GM19193 (cell line): ENCODE measurements around the gene ACTL8.

ENCODE experiments used
- POLR2A ChIP-seq: IDR thresholded peaks from 4 replicates; pipeline ENCODE4 v1.6.1; 2011; ENCODE audit not compliant: insufficient read depth, insufficient read length; ENCODE audit errors: extremely low read depth

The ACTL8 gene, protein sequence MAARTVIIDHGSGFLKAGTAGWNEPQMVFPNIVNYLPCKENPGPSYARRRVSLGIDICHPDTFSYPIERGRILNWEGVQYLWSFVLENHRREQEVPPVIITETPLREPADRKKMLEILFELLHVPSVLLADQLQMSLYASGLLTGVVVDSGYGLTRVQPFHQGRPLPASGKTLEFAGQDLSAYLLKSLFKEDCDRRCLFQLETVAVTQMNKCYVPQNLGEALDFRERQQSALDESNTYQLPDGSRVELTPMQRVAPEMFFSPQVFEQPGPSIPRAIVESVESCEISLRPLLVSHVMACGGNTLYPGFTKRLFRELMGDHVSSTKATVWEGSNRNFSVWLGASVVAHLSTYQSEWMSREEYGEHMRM

DNA sequence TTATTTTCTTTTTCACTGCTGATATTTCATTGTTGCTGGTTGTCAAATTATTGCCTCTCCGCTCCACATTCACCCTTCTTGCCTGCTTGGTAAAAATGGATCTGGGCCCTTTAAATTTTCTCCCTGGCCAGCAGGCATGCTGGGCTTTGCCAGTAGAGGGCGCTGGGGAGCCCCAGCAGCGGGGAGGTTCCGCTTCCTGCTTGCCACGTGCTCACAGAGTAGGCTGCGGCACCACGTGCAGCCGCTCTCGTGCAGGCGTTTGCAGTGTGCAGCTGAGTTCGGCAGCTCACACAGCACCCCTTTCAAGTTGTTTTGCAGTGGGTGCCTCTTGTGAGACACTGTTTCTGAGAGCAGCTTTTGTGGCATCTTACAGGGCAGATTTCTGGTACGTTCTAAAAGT lies at the start of gene ACTL8:
Gene ACTL8, plus strand, starts transcription at position 214 of the 400 bp plus-strand sequence. CDS start 67,676 bp downstream, outside the sequence.
- no peak for TF ChIP-seq POLR2A

- no peak for TF ChIP-seq POLR2A
Observed at GRCh38 chr1:17706445-17706844, 48.7 kb upstream of the ACTL8 start.

DNA sequence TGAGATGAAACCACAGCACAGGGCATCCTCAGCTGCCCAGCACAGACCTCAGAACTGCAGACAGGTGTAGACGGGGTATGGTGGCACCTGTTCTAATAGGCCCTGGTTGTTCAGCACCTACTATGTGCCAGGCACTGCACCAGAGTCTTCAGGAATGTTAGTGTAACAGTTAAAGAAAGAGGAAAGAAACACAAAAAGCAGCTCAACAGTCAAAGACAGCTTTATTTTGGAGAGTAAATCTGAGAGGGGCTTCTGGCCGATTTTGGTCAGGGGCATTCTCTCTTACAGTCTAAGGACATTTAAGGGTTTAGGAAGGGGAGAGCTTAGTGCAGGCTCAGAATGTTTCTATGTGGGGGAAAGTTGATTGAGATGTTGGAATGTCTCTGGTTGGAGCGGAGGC lies 45.2 kb upstream of the ACTL8 start:
- TF ChIP-seq POLR2A: no peak

GRCh38 chr1:17710889-17711576 lies 44.1 kb upstream of the ACTL8 start:
- TF ChIP-seq POLR2A: no peak

- TF ChIP-seq POLR2A: no peak
Observed at GRCh38 chr1:17711577-17711910, 43.6 kb upstream of the ACTL8 start.

DNA sequence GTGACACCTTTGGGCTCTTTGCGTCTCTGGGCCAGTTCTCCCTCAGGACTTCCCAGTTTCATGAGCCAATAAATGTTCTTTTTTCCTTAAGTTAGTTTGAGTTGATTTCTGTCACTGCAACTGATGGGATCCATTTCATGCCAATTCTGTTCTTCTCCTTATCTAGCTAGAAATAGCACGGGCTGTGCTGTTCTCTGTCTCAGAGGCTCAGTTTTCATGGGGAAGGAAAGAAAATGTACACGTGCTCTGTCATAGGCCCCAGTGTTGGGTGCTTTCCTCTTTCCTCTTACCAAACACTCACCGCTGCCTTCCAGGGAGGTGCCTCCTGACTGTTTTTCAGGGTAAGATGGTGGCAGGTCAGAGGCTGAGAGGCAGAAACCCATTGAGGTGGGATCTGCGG lies 43.2 kb upstream of the ACTL8 start:
- no peak for TF ChIP-seq POLR2A

DNA sequence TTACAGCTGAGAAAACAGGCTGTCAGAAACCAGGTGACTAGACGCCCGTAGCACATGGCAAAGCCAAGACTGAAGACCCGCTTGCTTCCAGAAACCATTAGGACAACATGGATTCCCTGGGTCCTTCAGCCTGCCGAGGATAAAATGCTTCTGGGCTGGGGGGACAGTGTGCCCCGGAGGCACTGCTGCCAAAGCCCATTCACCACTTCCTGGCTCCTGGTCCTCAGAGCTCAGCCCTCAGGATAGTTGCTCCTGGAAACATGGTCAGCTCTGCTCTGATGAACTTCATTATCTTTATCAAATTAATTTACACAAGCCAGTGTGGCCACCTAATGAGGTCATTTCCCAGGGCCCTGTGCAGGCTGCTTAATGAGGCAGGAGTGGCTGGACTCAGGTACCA lies 41.1 kb upstream of the ACTL8 start:
- TF ChIP-seq POLR2A: no peak

GRCh38 chr1:17717594-17718535 lies 37.3 kb upstream of the ACTL8 start:
- TF ChIP-seq POLR2A: no peak

GRCh38 chr1:17719874-17720273 lies 35.3 kb upstream of the ACTL8 start:
- no peak for TF ChIP-seq POLR2A

DNA sequence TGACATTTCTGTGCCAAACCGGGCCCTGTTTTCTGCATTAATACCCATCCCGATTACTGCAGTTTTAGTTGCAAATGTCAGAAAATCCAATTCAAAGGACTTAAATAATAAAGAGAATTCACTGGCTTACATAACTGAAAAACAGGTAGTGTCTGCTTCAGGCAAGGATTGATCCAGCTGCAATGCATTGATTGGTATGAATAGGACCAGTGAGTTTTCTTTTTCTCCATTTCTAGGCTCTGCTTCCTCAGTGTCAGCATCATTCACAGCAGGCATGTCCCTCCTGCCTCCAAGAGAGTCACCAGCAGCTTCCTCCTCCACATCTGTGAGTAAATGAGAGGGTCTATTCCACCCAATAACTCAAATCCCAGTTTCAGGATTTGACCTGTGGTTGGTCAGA lies 33.7 kb upstream of the ACTL8 start:
- no peak for TF ChIP-seq POLR2A

- TF ChIP-seq POLR2A: no peak
Observed at GRCh38 chr1:17723684-17724083, 31.4 kb upstream of the ACTL8 start.

- TF ChIP-seq POLR2A: no peak
Observed at GRCh38 chr1:17724150-17724549, 31.0 kb upstream of the ACTL8 start.

DNA sequence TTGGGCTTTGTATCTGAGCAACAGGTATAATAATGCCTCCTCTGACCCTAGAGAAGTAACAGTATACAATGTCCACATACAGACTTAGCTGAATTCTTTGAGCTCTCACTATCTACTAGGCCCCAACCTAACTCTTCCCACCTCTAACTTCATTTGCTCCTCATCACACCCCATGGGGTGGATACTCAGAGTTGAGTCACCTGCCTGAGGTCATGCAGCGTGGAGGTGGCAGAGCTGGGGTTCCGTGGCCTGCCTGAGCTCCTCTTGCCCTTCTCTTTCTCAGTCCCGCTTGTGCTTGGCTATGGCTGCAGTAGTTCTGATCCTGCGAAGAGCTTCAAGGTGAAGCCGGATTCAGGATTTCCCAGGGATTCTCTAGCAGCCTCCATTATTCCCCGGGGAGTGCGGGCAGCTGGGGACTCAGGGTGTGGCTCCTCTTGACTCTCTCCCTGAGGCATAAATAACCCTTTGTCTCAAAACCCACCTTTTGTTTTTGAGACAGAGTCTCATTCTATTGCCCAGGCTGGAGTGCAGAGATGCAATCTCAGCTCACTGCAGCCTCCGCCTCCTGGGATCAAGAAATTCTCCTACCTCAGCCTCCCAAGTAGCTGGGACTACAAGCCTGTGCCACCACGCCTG lies 29.9 kb upstream of the ACTL8 start:
- no peak for TF ChIP-seq POLR2A

DNA sequence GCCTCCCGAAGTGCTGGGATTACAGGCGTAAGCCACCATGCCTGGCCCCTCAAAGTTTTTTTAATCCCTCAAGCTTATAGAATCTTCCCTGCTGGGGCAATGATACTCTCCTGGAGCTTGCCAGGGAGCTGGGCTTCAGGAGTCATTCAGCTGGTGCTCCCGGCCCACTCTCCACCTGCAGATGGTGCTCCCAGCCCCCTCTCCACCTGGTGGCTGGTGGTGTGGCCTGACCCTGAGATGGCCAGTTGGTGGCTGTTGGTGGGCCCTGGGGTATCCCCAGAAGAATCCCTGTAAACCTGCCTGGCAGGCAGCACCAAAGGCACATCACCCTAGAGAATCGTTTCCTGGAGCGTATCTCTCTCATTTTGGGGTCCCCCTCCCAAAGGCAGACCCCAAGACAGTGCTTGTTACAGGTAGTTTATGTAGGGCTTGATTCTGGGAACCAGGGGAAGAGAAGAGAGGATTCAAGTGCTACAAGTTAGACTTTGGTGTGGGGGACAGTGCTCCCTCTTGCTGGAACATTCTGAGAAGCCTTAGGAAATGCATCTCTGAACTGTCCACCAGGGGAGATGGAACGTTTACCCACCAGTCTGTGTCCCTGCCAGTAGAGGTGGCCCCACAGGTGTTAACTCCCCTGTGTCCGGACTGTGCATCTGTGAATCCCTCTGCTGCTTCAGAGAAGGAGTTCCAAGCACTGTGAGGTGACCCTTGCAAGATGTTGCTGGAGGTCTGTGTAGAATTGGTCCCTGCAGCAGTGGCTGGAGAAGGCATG lies 29.1 kb upstream of the ACTL8 start:
- TF ChIP-seq POLR2A: no peak
